PC-9 (cell line): ENCODE results near the gene RBMX2.

Experiments used
- CTCF ChIP-seq: fragments of 200-600 bp; sonication (generic); conservative IDR thresholded peaks from 2 replicates; pipeline ENCODE4 v1.6.1; 2017; ENCODE audit warnings: mixed run types, antibody characterized with exemption, mild to moderate bottlenecking, moderate library complexity
- EZH2 ChIP-seq: fragments of 200-600 bp; sonication (generic); IDR thresholded peaks from 2 replicates; pipeline ENCODE4 v1.8.0; 2017; ENCODE audit warnings: antibody characterized with exemption, low read depth

DNA sequence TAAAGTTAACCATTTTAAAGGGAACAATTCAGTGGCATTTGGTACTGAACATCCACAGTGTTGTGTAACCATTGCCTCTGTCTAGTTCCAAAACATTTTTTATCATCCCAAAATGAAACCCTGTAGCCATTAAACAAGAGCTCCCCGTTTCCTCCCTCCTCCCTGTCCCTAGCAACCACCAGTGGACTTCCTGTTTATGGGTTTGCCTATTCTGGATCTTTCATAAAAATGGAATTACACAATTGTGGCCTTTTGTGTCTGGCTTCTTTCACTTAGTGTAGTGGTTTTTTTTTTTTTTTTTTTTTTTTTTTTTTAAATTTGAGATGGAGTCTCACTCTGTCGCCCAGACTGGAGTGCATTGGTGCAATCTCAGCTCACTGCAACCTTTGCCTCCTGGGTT, 11.6 kb downstream of the RBMX2 start:
- TF ChIP-seq CTCF (no peak), EZH2 (no peak)
